OCI-LY7 (cell line): ENCODE results near the gene EMC6. TPM values are rescaled to one million over a fixed set of nuclear protein-coding genes. Genes with fewer than 3 reads are reported as not detected.

ENCODE experiments used
- BruUV-seq: library from RNA; stranded (reverse); fragments of 400-500 nt; replicated peaks from 2 replicates; lab custom pipeline; 2021; lab: Mats Ljungman, UMichigan
- CTCF ChIA-PET: fragments of 300-600 bp; sonication (Branson Sonifier 250); formaldehyde crosslinking; loops from one replicate; lab custom pipeline; 2022; ENCODE audit warnings: antibody characterized with exemption; ENCODE audit not compliant: unreplicated experiment; lab: Charles Lee
- POLR2A ChIA-PET: fragments of 300-600 bp; sonication (Branson Sonifier 250); formaldehyde crosslinking; loops from one replicate; lab custom pipeline; 2022; ENCODE audit warnings: antibody characterized with exemption; lab: Charles Lee
- DNase-seq: peaks from one replicate; pipeline ENCODE4 v3.0.0-alpha.2; 2015; ENCODE audit warnings: low spot score
- H2AFZ ChIP-seq: fragments of 200-600 bp; sonication (generic), shearing (Covaris generic); 2 replicates; pipeline ENCODE4 v1.6.1; 2014; ENCODE audit warnings: mild to moderate bottlenecking, antibody characterized with exemption, low read length, moderate library complexity
- H3K27ac ChIP-seq: fragments of 200-600 bp; sonication (generic); 2 replicates; pipeline ENCODE4 v1.5.1; 2014; ENCODE audit warnings: mixed run types, low read depth, mild to moderate bottlenecking, moderate library complexity, low read length, inconsistent platforms; ENCODE audit not compliant: poor library complexity, severe bottlenecking
- H3K36me3 ChIP-seq: fragments of 200-600 bp; sonication (generic); 2 replicates; pipeline ENCODE4 v1.6.1; 2014; ENCODE audit warnings: mild to moderate bottlenecking, antibody characterized with exemption, low read length, moderate library complexity, mixed read lengths; ENCODE audit not compliant: insufficient read depth
- H3K4me1 ChIP-seq: fragments of 200-600 bp; sonication (generic); 2 replicates; pipeline ENCODE4 v1.5.1; 2014; ENCODE audit warnings: mild to moderate bottlenecking, low read length; ENCODE audit not compliant: insufficient read depth, poor library complexity, severe bottlenecking
- H3K4me2 ChIP-seq: fragments of 200-600 bp; sonication (generic); 2 replicates; pipeline ENCODE4 v1.6.1; 2014; ENCODE audit warnings: mild to moderate bottlenecking, low read length
- H3K4me3 ChIP-seq: fragments of 200-600 bp; sonication (generic); 2 replicates; pipeline ENCODE4 v1.5.1; 2014; ENCODE audit warnings: mild to moderate bottlenecking, low read depth, low read length; ENCODE audit not compliant: poor library complexity, severe bottlenecking
- H3K79me2 ChIP-seq: fragments of 200-600 bp; sonication (generic); 2 replicates; pipeline ENCODE4 v1.6.1; 2016; ENCODE audit warnings: low read depth, mild to moderate bottlenecking, low read length, moderate library complexity, mixed read lengths; ENCODE audit not compliant: insufficient read depth
- H3K9me2 ChIP-seq: fragments of 200-600 bp; sonication (generic); 2 replicates; pipeline ENCODE4 v1.6.1; 2016; ENCODE audit warnings: mild to moderate bottlenecking, low read length, mixed read lengths; ENCODE audit not compliant: insufficient read depth
- H3K9me3 ChIP-seq: fragments of 200-600 bp; sonication (generic); 2 replicates; pipeline ENCODE4 v1.6.1; 2014; ENCODE audit warnings: mild to moderate bottlenecking, mixed run types, low read length, mixed read lengths
- H4K20me1 ChIP-seq: fragments of 200-600 bp; sonication (generic); 2 replicates; pipeline ENCODE4 v1.6.1; 2014; ENCODE audit warnings: mild to moderate bottlenecking, antibody characterized with exemption, low read length, moderate library complexity, mixed read lengths; ENCODE audit not compliant: insufficient read depth
- CTCF ChIP-seq: fragments of 200-600 bp; sonication (generic); conservative IDR thresholded peaks from 2 replicates; pipeline ENCODE4 v1.5.1; 2014; ENCODE audit warnings: mild to moderate bottlenecking, antibody characterized with exemption, low read length, moderate library complexity, mixed read lengths
- EZH2phosphoT487 ChIP-seq: fragments of 200-600 bp; sonication (generic); IDR thresholded peaks from 2 replicates; pipeline ENCODE4 v1.6.1; 2018; ENCODE audit warnings: low read depth, borderline replicate concordance, mild to moderate bottlenecking, mixed run types, antibody characterized with exemption, low read length, moderate library complexity, mixed read lengths
- intact Hi-C: fragments of 100-400 bp; cut with micrococcal nuclease; formaldehyde crosslinking; loops from one replicate; pipeline ENCODE4 v1.10.0; 2022; ENCODE audit not compliant: unreplicated experiment
- total RNA-seq, 2 experiments: library from RNA; depleted of rRNA in 1 of 2; stranded (reverse); fragments of >200 nt in 1 of 2; shearing (Covaris generic) in 1 of 2; gene quantifications; 2 replicates each; pipeline ENCODE4 v1.2.3, GENCODE V29; 2014 to 2022

EMC6 gene
- total RNA-seq, 2 experiments from 2014 or later: 36.0 to 54.6 TPM

DNA sequence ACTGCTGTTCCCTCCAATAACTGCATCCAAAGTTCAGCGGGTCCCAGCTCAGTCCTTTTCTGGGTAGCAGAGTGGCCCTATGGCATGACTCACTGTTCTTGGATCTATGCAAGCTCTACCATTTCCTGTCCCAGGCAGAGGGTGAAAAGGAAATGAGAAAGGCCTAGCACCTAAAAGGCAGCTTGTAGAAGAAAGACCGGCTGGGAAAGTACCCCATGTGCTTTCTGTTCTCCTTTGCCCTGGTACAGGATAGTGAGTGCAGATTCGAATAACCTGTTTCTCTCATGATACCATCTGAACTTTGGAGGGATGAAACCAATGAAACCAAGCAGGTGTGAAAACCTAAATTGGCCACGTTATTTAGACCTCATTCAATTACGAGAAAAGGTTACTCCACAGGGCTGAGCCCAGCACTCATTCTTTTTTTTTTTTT is 42.4 kb downstream of the EMC6 start:
- no TSS peak for BruUV-seq
- Histone ChIP-seq H3K4me2 (peak overlapping the region; percentile 77), H3K4me3 (peak overlapping the region; percentile 52)

GRCh38 chr17:3712811-3713463 is 44.3 kb downstream of the EMC6 start:
- Histone ChIP-seq H3K9me3 (no peaks in the 10 kb centered on the region), H3K4me3 (no peak overlapping the region), H3K27ac (peak overlapping the region; percentile 96), H3K36me3 (peaks cover 58% of the 10 kb centered on the region), H2AFZ (no peak overlapping the region), H3K4me1 (peaks cover 73% of the 10 kb centered on the region), H3K4me2 (peak overlapping the region; percentile 77), H3K79me2 (peaks cover 5% of the 10 kb centered on the region; the same call in 1 of the 2 replicates), H4K20me1 (no peaks in the 10 kb centered on the region), H3K9me2 (no peaks in the 10 kb centered on the region)
- intact Hi-C loops: no loop called here
- BruUV-seq: no TSS peak
- no peak for DNase-seq
- POLR2A ChIA-PET: interaction anchor here (1.5 to 1.7 kb wide), 2 partner anchors 10 to 16 kb away, joined by 4 to 8 read pairs; partner anchors contain the start of genes HASPIN and P2RX5
- TF ChIP-seq EZH2phosphoT487 (no peak), CTCF (no peak)
- CTCF ChIA-PET: no interaction called here

More for the DNA sequence above, 42.4 kb downstream of the EMC6 start:
- peak; percentile 96 for DNase-seq
- CTCF ChIA-PET: interaction anchor here (0.7 to 1.2 kb wide), 4 partner anchors 15 to 133 kb away, joined by 3 to 4 read pairs (median 4); partner anchors contain the start of gene P2RX5
- peak overlapping the region; percentile 96 for H3K27ac ChIP-seq
- peaks cover 70% of the 10 kb centered on the region for H3K4me1 ChIP-seq
- H3K79me2 ChIP-seq: no peaks in the 10 kb centered on the region; the same call in 1 of the 2 replicates
- TF ChIP-seq CTCF: no peak
- TF ChIP-seq EZH2phosphoT487: no peak
- intact Hi-C loops: loop anchor here (1.0 kb wide), 2 partner anchors 12 to 15 kb away; partner anchors contain the start of genes HASPIN and P2RX5
- peaks cover 38% of the 10 kb centered on the region for H3K36me3 ChIP-seq
- no peaks in the 10 kb centered on the region for H3K9me2 ChIP-seq
- H3K9me3 ChIP-seq: no peaks in the 10 kb centered on the region
- H4K20me1 ChIP-seq: no peaks in the 10 kb centered on the region
- H2AFZ ChIP-seq: no peak overlapping the region
- POLR2A ChIA-PET: interaction anchor here (0.6 to 2.6 kb wide), 6 partner anchors 12 to 1319 kb away, joined by 3 to 16 read pairs (median 6); partner anchors contain the start of gene P2RX5
